K562 (cell line): Measurements from ENCODE around the gene HNF4A. TPM values are rescaled to one million over a fixed set of nuclear protein-coding genes. Genes with fewer than 3 reads are reported as not detected.

Source experiments
- ATAC-seq: fragments of 200-7000 bp; cut with Tn5 transposase; 3 replicates; pipeline ENCODE4 v1.9.1; 2020; ENCODE audit warnings: moderate library complexity
- BruUV-seq: library from RNA; stranded (reverse); fragments of 400-500 nt; replicated peaks from 2 replicates; lab custom pipeline; 2021; lab: Mats Ljungman, UMichigan
- CTCF ChIA-PET: fragments of 300-600 bp; formaldehyde crosslinking; extraction: SDS; loops from one replicate; lab custom pipeline; 2021; ENCODE audit warnings: low intra/inter-chr PET ratio; lab: Yijun Ruan, JAX
- POLR2A ChIA-PET: fragments of 300-600, 350-650 bp; sonication (Branson Sonifier 250); formaldehyde crosslinking; extraction: SDS; loops from one replicate; lab custom pipeline; 2021; ENCODE audit warnings: antibody characterized with exemption, inconsistent platforms; lab: Yijun Ruan, JAX
- DNase-seq, 4 experiments: peaks; one replicate each; pipeline versions ENCODE4 v3.0.0 to v3.0.0-alpha.2; 2011 to 2018; ENCODE audit warnings: low spot score in 3 of 4, mixed read lengths in 3 of 4; ENCODE audit errors: extremely low read depth in 1 of 4
- FAIRE-seq: peaks from 2 replicates; lab custom pipeline; 2011; peaks lifted over from hg19 to GRCh38; lab: Jason Lieb, UNC
- H2AFZ ChIP-seq: 2 replicates; pipeline ENCODE4 v1.6.0; 2011; ENCODE audit warnings: low read depth, low read length, control low read depth, inconsistent platforms
- H3K27ac ChIP-seq: fragments of 200-600 bp; 3 replicates; pipeline ENCODE4 v1.8.0; 2011; ENCODE audit warnings: low read depth, mild to moderate bottlenecking, control low read depth, inconsistent platforms, low read length, moderate library complexity, mixed read lengths; ENCODE audit errors: extremely low read depth
- H3K27me3 ChIP-seq, 2 experiments: fragments of 300-600 bp in 1 of 2; 2 replicates in 1 of 2; 3 replicates in 1 of 2; pipeline versions ENCODE4 v1.6.0 to v1.8.0; 2011; ENCODE audit warnings: inconsistent platforms in 2 of 2, low read length in 2 of 2, mild to moderate bottlenecking in 1 of 2, mixed read lengths in 1 of 2, moderate library complexity in 1 of 2; ENCODE audit not compliant: control insufficient read depth in 2 of 2, insufficient read depth in 2 of 2
- H3K36me3 ChIP-seq: fragments of 300-600 bp; 3 replicates; pipeline ENCODE4 v1.8.0; 2011; ENCODE audit warnings: mild to moderate bottlenecking, low read length, inconsistent platforms; ENCODE audit not compliant: control insufficient read depth, insufficient read depth
- H3K4me1 ChIP-seq, 2 experiments: fragments of 200-600 bp in 1 of 2; replicated peaks in 1 of 2; 2 replicates in 1 of 2; 3 replicates in 1 of 2; pipeline versions ENCODE4 v1.5.1 to v1.8.0; 2011; ENCODE audit warnings: inconsistent platforms in 2 of 2, low read length in 2 of 2, mild to moderate bottlenecking in 1 of 2, mixed read lengths in 1 of 2, moderate library complexity in 1 of 2; ENCODE audit not compliant: control insufficient read depth in 2 of 2, insufficient read depth in 2 of 2
- H3K4me2 ChIP-seq: 2 replicates; pipeline ENCODE4 v1.6.1; 2011; ENCODE audit warnings: low read length, control low read depth, inconsistent platforms, mixed read lengths; ENCODE audit not compliant: insufficient read depth
- H3K4me3 ChIP-seq: fragments of 200-600 bp; sonication (generic), shearing (Covaris generic); 2 replicates; pipeline ENCODE4 v1.5.1; 2016; ENCODE audit warnings: control low read depth, inconsistent platforms
- H3K79me2 ChIP-seq: fragments of 200-600 bp; 3 replicates; pipeline ENCODE4 v1.8.0; 2011; ENCODE audit warnings: low read length, inconsistent platforms; ENCODE audit not compliant: control insufficient read depth, insufficient read depth
- H3K9ac ChIP-seq, 2 experiments: 2 replicates each; pipeline versions ENCODE4 v1.6.0 to v1.6.1; 2011; ENCODE audit warnings: low read depth in 2 of 2, low read length in 2 of 2, control low read depth in 1 of 2, inconsistent platforms in 1 of 2, mild to moderate bottlenecking in 1 of 2, mixed read lengths in 1 of 2; ENCODE audit not compliant: insufficient read depth in 1 of 2
- H3K9me1 ChIP-seq: one replicate; pipeline ENCODE4 v1.6.0; 2011; ENCODE audit warnings: inconsistent platforms, mild to moderate bottlenecking, low read length, moderate library complexity; ENCODE audit not compliant: control insufficient read depth, insufficient read depth
- H3K9me3 ChIP-seq: replicated peaks from 2 replicates; pipeline ENCODE4 v1.5.1; 2011; ENCODE audit warnings: low read depth, low read length, inconsistent platforms; ENCODE audit not compliant: control insufficient read depth, insufficient read depth
- H4K20me1 ChIP-seq: replicated peaks from 2 replicates; pipeline ENCODE4 v1.6.1; 2011; ENCODE audit warnings: low read length, inconsistent platforms, mixed read lengths; ENCODE audit not compliant: control insufficient read depth, insufficient read depth
- BDP1 ChIP-seq: IDR thresholded peaks from 3 replicates; pipeline ENCODE4 v1.6.1; 2011; ENCODE audit not compliant: insufficient read length, insufficient read depth
- FOXA1 ChIP-seq: fragments of 450-650 bp; IDR thresholded peaks from 2 replicates; pipeline ENCODE4 v1.6.1; 2016; ENCODE audit warnings: mild to moderate bottlenecking, borderline replicate concordance
- HNRNPK ChIP-seq: fragments of 200-400 bp; formaldehyde crosslinking; IDR thresholded peaks from one replicate; pipeline ENCODE4 v1.6.1; 2018; ENCODE audit warnings: mild to moderate bottlenecking, low read depth, low read length; ENCODE audit not compliant: poor library complexity, severe bottlenecking
- LEF1 ChIP-seq: fragments of 450-650 bp; IDR thresholded peaks from 2 replicates; pipeline ENCODE4 v1.6.1; 2016; ENCODE audit warnings: mild to moderate bottlenecking
- SIN3A ChIP-seq, 2 experiments: fragments of 150-350 bp in 1 of 2; IDR thresholded peaks; 2 replicates each; pipeline ENCODE4 v1.6.1; 2011 to 2016; ENCODE audit warnings: borderline replicate concordance in 2 of 2, low read depth in 2 of 2, low read length in 2 of 2, mild to moderate bottlenecking in 2 of 2, moderate library complexity in 2 of 2; ENCODE audit not compliant: control insufficient read depth in 1 of 2
- TEAD2 ChIP-seq: fragments of 450-650 bp; IDR thresholded peaks from 2 replicates; pipeline ENCODE4 v1.6.1; 2016; ENCODE audit warnings: missing genetic modification characterization, control low read depth, missing compliant biosample characterization
- YY1 ChIP-seq, 3 experiments: IDR thresholded peaks; 2 replicates each; pipeline ENCODE4 v1.6.1; 2011; ENCODE audit warnings: low read length in 2 of 3, mild to moderate bottlenecking in 2 of 3, moderate library complexity in 2 of 3, borderline replicate concordance in 1 of 3, control low read depth in 1 of 3, low read depth in 1 of 3; ENCODE audit not compliant: insufficient read depth in 3 of 3, insufficient replicate concordance in 2 of 3, control insufficient read depth in 1 of 3, insufficient read length in 1 of 3; ENCODE audit errors: extremely low read depth in 1 of 3
- ZNF76 ChIP-seq: fragments of 250-450 bp; sonication (Bioruptor Pico); IDR thresholded peaks from 2 replicates; pipeline ENCODE4 v1.4.0; 2020; ENCODE audit warnings: mild to moderate bottlenecking, moderate library complexity, borderline replicate concordance
- WGBS: fragments of 100-300 bp; shearing (Covaris generic); methylation state at CpG from one replicate; pipeline ENCODE4 v1.1.6; 2016; ENCODE audit warnings: low coverage, mixed read lengths; ENCODE audit not compliant: insufficient coverage; ENCODE audit errors: missing lambda C conversion rate; 5-methylcytosine and 5-hydroxymethylcytosine counted together
- in situ Hi-C: fragments of 300-500 bp; cut with MboI; formaldehyde crosslinking; loops from 4 replicates; pipeline ENCODE4 v1.15.0; 2018; ENCODE audit warnings: inconsistent platforms, mixed read lengths
- intact Hi-C: fragments of 100-400 bp; cut with micrococcal nuclease; formaldehyde crosslinking; loops from 2 replicates; pipeline ENCODE4 v1.14.2; 2022
- polyA plus RNA-seq, 8 experiments: library from polyadenylated mRNA; depleted of rRNA in 4 of 8; stranded (reverse) in 5 of 8; unstranded in 3 of 8; fragments of >200 nt; fragmentation: Nextera tagmentation in 2 of 8; fragmentation: Illumina TruSeq in 1 of 8; extraction: Ambion mirVana in 2 of 8; extraction: Trizol in 1 of 8; gene quantifications; 2 replicates each; pipeline versions ENCODE4 v1.2.1 to v1.2.3, GENCODE V29; 2011 to 2014; ENCODE audit warnings: inconsistent platforms in 1 of 8, missing spikeins in 1 of 8
- total RNA-seq, 7 experiments: library from RNA; depleted of rRNA in 6 of 7; stranded (reverse); fragments of >200 nt in 6 of 7; fragmentation: Illumina TruSeq in 2 of 7; extraction: Trizol in 2 of 7; gene quantifications; 2 replicates each; pipeline versions ENCODE4 v1.2.1 to v1.2.3, GENCODE V29; 2011 to 2021; ENCODE audit warnings: low replicate concordance in 1 of 7
- TF ChIP-seq, protein P1 (sequence below): fragments of 450-650 bp; formaldehyde crosslinking; IDR thresholded peaks from 2 replicates; pipeline ENCODE4 v1.4.0; 2020; ENCODE audit warnings: mild to moderate bottlenecking, mixed read lengths
- TF ChIP-seq, protein P2 (sequence below), 2 experiments: fragments of 450-650 bp; conservative IDR thresholded peaks; 2 replicates each; pipeline ENCODE4 v1.6.1; 2017; ENCODE audit warnings: mild to moderate bottlenecking in 2 of 2, moderate library complexity in 2 of 2
- TF ChIP-seq, protein P3 (sequence below): fragments of 450-650 bp; formaldehyde crosslinking; IDR thresholded peaks from 2 replicates; pipeline ENCODE4 v1.4.0; 2020; ENCODE audit warnings: mild to moderate bottlenecking, moderate library complexity
- TF ChIP-seq, protein P4 (sequence below): sonication (generic); formaldehyde crosslinking; IDR thresholded peaks from 2 replicates; pipeline ENCODE4 v1.8.0; 2022; ENCODE audit warnings: mild to moderate bottlenecking, missing genetic modification reagents
- TF ChIP-seq, protein P5 (sequence below): fragments of 450-650 bp; formaldehyde crosslinking; IDR thresholded peaks from 2 replicates; pipeline ENCODE4 v1.4.0; 2022; ENCODE audit warnings: missing genetic modification characterization

The HNF4A gene
- total and polyA plus RNA-seq, 9 of the 15 experiments (the other 6 are each of a cell fraction or from before 2014, with no cell fraction given): 0.03 to 0.27 (median 0.08) TPM; not detected in 5

DNA sequence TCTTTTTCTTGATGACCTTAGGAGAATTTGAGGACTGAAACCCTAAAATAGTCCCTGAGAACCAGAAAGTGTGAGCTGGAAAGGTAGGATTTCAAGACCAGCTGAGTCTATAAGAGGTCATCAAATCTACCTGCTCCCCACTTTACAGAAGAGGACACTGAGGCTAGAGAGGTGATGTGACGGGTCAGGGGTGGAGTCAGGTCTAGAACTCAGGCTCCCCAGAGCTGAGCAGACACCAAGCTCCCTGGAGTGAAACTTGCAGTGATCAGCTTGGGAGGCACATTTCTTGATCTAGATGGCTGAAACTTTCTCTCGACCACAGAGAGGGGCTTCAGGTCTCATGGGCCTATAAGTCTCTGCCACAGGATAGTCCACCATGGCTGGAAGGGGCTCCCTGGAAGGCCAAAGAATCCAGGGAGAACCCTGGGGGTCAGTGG is 55.1 kb downstream of the HNF4A start:
- intact Hi-C loops: no loop called here
- in situ Hi-C loops: no loop called here
- Histone ChIP-seq H2AFZ (no peak overlapping the region), H3K9me3 (no peaks in the 10 kb centered on the region), H3K9ac (no peak overlapping the region), H3K36me3 (no peaks in the 10 kb centered on the region), H4K20me1 (no peaks in the 10 kb centered on the region; the same call in 1 of the 2 replicates), H3K4me3 (no peak overlapping the region), H3K9me1 (no peaks in the 10 kb centered on the region), H3K79me2 (no peaks in the 10 kb centered on the region), H3K4me1 (peaks cover 12% of the 10 kb centered on the region in 2 experiments; a peak in 4 of 5 replicates), H3K27ac (no peak overlapping the region), H3K27me3 (peaks cover 18 to 39% of the 10 kb centered on the region in 2 experiments; a peak in 4 of 5 replicates), H3K4me2 (no peak overlapping the region)
- BruUV-seq: no TSS peak
- FAIRE-seq (no peak), ATAC-seq (no peak), DNase-seq (no peak)
- POLR2A ChIA-PET: interaction anchor here (0.6 to 1.1 kb wide), 5 partner anchors 222 to 953 kb away, joined by 3 to 5 read pairs (median 4); no protein-coding TSS in a partner anchor
- CTCF ChIA-PET: no interaction called here
- 19% methylated on average over 2 of the region's 2 CpGs for WGBS
- TF ChIP-seq, protein P1, sequence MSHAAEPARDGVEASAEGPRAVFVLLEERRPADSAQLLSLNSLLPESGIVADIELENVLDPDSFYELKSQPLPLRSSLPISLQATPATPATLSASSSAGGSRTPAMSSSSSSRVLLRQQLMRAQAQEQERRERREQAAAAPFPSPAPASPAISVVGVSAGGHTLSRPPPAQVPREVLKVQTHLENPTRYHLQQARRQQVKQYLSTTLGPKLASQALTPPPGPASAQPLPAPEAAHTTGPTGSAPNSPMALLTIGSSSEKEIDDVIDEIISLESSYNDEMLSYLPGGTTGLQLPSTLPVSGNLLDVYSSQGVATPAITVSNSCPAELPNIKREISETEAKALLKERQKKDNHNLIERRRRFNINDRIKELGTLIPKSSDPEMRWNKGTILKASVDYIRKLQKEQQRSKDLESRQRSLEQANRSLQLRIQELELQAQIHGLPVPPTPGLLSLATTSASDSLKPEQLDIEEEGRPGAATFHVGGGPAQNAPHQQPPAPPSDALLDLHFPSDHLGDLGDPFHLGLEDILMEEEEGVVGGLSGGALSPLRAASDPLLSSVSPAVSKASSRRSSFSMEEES: no peak
- TF ChIP-seq BDP1 (no peak), YY1 (IDR thresholded peaks at IDR 0.05; ENCODE audit: borderline replicate concordance in 1 of 3, control insufficient read depth in 1 of 3, extremely low read depth in 1 of 3, insufficient read depth in 3 of 3, insufficient read length in 1 of 3, insufficient replicate concordance in 2 of 3, low read depth in 1 of 3, low read length in 2 of 3) (no peak), HNRNPK (no peak), SIN3A (IDR thresholded peaks at IDR 0.05; ENCODE audit: borderline replicate concordance in 2 of 2, control insufficient read depth in 1 of 2, low read depth in 2 of 2, low read length in 2 of 2) (no peak), TEAD2 (tag) (no peak), LEF1 (no peak), ZNF76 (CRISPR knock-in tag) (no peak), FOXA1 (no peak)
- TF ChIP-seq, protein P2, sequence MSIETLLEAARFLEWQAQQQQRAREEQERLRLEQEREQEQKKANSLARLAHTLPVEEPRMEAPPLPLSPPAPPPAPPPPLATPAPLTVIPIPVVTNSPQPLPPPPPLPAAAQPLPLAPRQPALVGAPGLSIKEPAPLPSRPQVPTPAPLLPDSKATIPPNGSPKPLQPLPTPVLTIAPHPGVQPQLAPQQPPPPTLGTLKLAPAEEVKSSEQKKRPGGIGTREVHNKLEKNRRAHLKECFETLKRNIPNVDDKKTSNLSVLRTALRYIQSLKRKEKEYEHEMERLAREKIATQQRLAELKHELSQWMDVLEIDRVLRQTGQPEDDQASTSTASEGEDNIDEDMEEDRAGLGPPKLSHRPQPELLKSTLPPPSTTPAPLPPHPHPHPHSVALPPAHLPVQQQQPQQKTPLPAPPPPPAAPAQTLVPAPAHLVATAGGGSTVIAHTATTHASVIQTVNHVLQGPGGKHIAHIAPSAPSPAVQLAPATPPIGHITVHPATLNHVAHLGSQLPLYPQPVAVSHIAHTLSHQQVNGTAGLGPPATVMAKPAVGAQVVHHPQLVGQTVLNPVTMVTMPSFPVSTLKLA (conservative IDR thresholded peaks at IDR 0.05): no peak
- TF ChIP-seq, protein P3, sequence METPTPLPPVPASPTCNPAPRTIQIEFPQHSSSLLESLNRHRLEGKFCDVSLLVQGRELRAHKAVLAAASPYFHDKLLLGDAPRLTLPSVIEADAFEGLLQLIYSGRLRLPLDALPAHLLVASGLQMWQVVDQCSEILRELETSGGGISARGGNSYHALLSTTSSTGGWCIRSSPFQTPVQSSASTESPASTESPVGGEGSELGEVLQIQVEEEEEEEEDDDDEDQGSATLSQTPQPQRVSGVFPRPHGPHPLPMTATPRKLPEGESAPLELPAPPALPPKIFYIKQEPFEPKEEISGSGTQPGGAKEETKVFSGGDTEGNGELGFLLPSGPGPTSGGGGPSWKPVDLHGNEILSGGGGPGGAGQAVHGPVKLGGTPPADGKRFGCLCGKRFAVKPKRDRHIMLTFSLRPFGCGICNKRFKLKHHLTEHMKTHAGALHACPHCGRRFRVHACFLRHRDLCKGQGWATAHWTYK (CRISPR knock-in tag): no peak
- TF ChIP-seq, protein P4, sequence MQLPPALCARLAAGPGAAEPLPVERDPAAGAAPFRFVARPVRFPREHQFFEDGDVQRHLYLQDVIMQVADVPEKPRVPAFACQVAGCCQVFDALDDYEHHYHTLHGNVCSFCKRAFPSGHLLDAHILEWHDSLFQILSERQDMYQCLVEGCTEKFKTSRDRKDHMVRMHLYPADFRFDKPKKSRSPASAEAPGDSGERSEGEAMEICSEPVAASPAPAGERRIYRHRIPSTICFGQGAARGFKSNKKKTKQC: no peak
- TF ChIP-seq, protein P5, sequence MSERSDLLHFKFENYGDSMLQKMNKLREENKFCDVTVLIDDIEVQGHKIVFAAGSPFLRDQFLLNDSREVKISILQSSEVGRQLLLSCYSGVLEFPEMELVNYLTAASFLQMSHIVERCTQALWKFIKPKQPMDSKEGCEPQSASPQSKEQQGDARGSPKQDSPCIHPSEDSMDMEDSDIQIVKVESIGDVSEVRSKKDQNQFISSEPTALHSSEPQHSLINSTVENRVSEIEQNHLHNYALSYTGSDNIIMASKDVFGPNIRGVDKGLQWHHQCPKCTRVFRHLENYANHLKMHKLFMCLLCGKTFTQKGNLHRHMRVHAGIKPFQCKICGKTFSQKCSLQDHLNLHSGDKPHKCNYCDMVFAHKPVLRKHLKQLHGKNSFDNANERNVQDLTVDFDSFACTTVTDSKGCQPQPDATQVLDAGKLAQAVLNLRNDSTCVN (CRISPR knock-in tag): no peak
